Astrocyte (in vitro differentiated cells and primary cell): ENCODE measurements around the gene ST14.

Experiments
- EZH2 ChIP-seq: IDR thresholded peaks from 2 replicates; pipeline ENCODE4 v1.6.1; 2012; ENCODE audit warnings: mild to moderate bottlenecking, low read length, inconsistent platforms; ENCODE audit not compliant: insufficient read depth
- TF ChIP-seq, protein P1 (sequence below): IDR thresholded peaks from 2 replicates; pipeline ENCODE4 v1.5.1; 2011; ENCODE audit warnings: low read depth, mild to moderate bottlenecking, inconsistent platforms, low read length, moderate library complexity; ENCODE audit not compliant: insufficient read depth

DNA sequence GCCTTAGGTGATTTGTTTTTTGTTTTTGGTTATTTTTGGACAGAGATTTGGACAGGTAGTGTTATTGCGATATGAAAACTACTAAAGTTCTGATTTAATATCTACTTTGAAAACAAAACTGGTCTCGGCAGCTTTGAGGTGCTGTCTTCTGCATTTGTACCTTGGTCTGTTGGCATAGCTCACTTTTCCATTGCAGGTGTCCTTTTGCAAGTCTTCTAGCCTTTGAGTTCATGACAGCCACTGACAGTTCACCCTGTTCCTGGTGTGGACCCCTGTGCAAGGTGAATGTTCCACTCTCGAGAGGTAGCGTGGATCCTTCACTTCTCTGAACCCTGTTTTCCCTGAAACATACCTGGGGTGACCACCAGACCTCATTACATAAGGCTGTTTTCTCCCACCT lies 44.9 kb upstream of the ST14 start:
- TF ChIP-seq, protein P1, sequence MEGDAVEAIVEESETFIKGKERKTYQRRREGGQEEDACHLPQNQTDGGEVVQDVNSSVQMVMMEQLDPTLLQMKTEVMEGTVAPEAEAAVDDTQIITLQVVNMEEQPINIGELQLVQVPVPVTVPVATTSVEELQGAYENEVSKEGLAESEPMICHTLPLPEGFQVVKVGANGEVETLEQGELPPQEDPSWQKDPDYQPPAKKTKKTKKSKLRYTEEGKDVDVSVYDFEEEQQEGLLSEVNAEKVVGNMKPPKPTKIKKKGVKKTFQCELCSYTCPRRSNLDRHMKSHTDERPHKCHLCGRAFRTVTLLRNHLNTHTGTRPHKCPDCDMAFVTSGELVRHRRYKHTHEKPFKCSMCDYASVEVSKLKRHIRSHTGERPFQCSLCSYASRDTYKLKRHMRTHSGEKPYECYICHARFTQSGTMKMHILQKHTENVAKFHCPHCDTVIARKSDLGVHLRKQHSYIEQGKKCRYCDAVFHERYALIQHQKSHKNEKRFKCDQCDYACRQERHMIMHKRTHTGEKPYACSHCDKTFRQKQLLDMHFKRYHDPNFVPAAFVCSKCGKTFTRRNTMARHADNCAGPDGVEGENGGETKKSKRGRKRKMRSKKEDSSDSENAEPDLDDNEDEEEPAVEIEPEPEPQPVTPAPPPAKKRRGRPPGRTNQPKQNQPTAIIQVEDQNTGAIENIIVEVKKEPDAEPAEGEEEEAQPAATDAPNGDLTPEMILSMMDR: no peak
- TF ChIP-seq EZH2: no peak
